NCI-H526 (cell line): ENCODE results near the gene CELF2.

Experiments used
- DNase-seq, 2 experiments: peaks; one replicate each; lab custom pipeline; 2025; lab: John Stamatoyannopoulos, UW

The CELF2 gene

GRCh38 chr10:11223081-11223480, 205.4 kb downstream of the CELF2 start:
- no peak for DNase-seq

- no peak for DNase-seq
These were observed 206.0 kb downstream of the CELF2 start for GRCh38 chr10:11223507-11224140.

GRCh38 chr10:11224321-11224720, 206.6 kb downstream of the CELF2 start:
- DNase-seq: no peak

DNA sequence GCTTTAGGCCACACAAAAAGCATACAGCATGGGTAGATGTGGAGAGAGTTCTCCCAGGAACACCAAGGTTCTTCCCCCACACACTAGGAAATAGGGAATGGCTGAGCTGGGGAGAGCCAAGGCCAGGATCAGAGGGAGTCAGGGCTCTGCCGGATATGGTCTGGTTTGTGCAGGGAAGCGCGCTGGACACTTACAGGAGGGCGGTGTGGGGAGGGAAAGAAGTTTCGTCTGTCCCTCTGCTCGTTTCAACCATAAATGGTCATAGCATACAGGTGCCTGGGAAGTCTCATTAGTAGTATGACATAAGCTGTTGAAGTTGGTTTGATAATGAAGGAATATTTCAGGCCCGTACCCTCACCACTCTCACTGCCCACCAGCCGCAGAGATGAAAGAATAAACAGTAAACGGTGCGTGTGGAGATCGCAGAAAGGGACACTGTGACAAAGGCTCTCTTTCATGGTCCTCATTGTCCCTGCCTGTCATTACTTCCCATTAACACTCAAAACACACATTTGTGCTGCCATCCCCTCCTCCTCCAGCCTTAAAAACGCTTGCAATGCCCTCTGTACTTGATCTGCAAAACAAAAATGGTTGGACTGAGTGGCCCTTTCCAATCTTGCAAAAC, 207.2 kb downstream of the CELF2 start:
- no peak for DNase-seq

- DNase-seq: no peak
These were observed 208.3 kb downstream of the CELF2 start for GRCh38 chr10:11225935-11226334.

DNA sequence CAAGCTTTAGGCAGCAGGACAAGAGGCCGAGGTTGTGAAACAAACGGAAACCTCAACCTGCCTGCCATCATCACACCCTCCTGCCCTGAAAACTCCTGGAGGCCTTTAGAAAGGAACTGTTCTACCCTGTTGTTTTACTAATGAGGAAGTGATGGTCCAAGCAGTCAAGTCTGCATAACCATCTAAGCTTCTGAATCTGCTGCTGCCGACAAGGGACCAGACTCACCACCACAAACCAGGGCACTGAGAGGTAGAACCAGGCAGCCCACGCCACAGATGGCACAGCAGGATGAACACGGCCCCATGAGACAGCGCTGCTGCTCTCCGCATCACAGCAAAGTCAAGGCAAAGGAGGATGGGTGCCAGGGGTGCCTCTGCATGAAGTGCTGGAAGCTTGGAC, 209.4 kb downstream of the CELF2 start:
- no peak for DNase-seq

DNA sequence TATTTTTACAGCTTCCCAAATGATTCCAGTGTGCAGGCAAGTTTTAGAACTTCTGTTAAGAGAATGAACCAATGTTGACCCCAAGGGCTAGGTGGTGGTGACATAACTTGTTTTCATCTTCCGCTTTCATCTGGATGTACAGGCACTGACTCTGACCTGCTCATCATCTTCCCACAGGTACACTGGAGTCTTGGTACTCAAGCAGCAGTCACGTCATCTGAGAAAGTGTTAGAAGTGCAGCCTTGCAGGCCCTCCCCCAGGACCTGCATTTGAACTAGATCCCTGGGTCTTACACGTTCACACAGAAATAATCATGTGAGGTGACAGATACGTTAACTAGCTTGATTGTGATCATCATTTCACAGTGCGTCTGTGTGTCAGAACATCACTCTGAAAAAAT, 212.2 kb downstream of the CELF2 start:
- DNase-seq: no peak

- no peak for DNase-seq
These were observed 213.0 kb downstream of the CELF2 start for GRCh38 chr10:11230498-11231167.

DNA sequence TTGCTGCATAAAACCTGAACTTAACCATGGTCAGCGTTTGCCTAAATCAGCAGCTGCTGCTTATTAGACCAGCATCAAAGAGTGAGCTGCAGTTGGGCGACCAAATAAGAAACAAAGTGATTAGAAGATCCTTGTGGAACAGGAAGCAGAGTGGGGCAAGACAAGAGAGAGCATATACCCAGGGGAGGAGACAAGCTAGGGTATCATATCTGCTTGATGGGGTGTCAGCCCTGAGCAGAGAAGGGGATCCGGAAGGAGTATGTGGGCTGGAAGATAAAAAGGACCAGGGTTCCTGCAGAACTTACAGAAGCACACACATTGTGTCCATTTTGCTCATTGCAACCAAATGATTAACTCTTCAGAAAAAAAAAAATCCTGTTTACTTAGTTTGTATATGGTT, 213.6 kb downstream of the CELF2 start:
- DNase-seq: no peak

DNA sequence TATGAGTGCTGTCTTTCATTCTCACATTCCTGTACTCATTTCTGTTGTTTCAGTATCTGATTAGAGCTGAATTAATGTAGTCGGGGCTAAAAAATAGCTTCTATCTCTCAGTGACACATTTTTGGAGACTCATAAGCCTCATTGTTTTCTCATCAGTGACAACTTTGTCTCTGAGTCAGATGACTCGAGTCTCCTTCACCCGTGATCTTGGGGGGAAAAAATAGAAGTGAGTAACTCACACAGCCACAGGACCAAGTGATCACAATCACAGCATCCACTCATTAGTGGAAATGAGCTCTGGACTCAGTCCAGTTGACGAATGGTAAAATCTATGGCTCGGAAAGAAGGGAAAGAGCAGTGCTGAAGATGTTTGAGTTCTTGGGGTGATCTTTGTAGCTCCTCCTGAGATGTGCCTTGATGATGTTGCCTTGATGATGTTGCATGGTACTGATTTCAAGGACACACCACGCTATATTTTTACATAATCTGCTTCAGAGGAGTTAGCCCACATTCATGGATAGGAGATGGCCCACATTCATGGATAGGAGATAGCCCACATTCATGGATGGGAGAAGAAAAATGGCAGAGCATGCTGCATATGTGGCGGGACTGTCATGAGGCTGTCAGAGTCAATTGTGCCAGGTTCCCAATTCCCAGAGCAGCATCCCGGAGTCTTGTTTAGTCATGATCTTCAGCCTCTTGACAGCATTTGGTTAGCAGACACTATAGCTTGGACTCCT, 214.7 kb downstream of the CELF2 start:
- DNase-seq: no peak

DNA sequence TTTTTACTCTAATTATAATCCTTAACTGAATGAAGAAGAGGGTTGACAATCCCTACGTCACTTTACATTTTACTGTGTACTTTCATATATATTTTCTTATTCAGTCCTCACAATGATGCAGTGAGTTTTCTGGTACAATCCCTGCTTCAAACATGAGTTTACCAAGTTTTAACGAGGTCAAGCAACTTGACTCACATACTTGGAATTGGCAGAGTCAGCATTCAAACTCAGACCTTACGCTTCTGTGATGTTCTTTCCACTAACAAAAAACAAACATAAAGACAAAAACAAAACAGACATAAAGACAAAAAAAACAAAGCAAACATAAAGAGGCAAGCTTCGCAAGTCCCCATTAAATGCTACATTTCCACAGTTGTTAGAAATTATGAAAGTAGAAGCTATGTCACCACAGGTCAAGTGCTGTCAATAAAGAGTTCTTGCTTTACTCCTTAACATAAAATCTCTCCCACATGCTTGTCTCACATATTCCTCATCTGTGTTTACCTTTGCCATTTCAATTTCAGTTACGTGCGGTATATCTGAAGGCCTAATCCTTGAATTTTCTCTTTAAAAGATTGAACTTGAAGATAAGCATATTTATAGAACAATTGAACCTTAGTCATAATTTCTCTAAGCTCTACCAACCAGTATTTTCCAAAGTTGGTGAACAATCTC, 217.3 kb downstream of the CELF2 start:
- no peak for DNase-seq

GRCh38 chr10:11235771-11236170, 218.1 kb downstream of the CELF2 start:
- no peak for DNase-seq

GRCh38 chr10:11236234-11236633, 218.6 kb downstream of the CELF2 start:
- no peak for DNase-seq

- no peak for DNase-seq
These were observed 219.9 kb downstream of the CELF2 start for GRCh38 chr10:11237571-11237970.

DNA sequence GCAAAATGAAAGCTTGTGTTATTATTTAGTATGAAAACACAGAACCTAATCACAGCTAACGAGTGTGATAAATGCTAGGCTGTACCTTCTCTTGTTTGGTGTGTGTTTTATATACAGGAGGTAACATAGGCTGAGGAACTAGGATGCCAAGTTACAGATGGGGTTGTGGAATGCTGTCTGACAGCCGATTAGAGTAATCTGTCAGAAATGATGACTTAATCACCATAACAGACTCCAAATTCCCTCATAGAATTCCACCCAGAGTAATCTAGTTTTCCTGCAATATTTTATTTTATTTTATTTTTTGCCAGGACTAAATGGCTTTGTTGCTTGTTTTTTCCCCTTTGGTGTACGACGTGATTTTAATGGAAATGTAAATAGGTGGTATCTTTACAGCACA, 221.2 kb downstream of the CELF2 start:
- no peak for DNase-seq

DNA sequence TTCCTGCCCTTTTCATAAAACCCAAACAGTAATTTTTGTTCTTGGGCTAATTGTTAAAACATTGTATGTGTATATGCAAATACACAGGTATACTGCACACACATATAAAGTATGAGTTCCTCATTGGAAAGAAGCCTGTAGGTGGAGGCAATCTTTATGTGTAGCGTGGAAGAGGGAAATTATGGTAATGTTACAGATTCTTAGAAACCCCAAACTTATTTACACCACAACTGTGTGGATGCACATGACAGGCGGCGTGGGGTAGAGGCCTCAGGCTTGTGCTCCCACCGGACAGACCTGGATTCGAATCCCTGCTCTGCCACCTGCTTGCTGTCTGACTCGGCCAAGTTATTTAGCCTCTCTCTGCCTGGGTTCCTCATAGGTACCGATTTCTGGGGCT, 223.0 kb downstream of the CELF2 start:
- DNase-seq: no peak

GRCh38 chr10:11242443-11243387, 225.0 kb downstream of the CELF2 start:
- DNase-seq: no peak

GRCh38 chr10:11243425-11244222, 226.0 kb downstream of the CELF2 start:
- no peak for DNase-seq

- DNase-seq: no peak
These were observed 227.4 kb downstream of the CELF2 start for GRCh38 chr10:11245095-11245479.

GRCh38 chr10:11245510-11245909, 227.8 kb downstream of the CELF2 start:
- DNase-seq: no peak
